HepG2 (cell line): ENCODE data around the gene ST6GALNAC6. TPM values are rescaled to one million over a fixed set of nuclear protein-coding genes. Genes with fewer than 3 reads are reported as not detected.
A peak's percentile ranks its signal among the peaks of the same experiment; 100 is the strongest.

Source experiments
- ATAD3A ChIP-seq: sonication (generic); formaldehyde crosslinking; IDR thresholded peaks from 2 replicates; pipeline ENCODE4 v1.4.0; 2020; ENCODE audit warnings: missing genetic modification reagents
- ATF7 ChIP-seq, 2 experiments: fragments of 450-650 bp in 1 of 2; sonication (generic) in 1 of 2; formaldehyde crosslinking in 1 of 2; IDR thresholded peaks; 2 replicates each; pipeline versions ENCODE4 v1.4.0 to v1.6.1; 2016 to 2020; ENCODE audit warnings: antibody characterized with exemption in 1 of 2, mild to moderate bottlenecking in 1 of 2, missing genetic modification reagents in 1 of 2
- BHLHE40 ChIP-seq: IDR thresholded peaks from 2 replicates; pipeline ENCODE4 v1.6.1; 2011; ENCODE audit warnings: low read length, improper control_type of control experiment
- CEBPG ChIP-seq: IDR thresholded peaks from 2 replicates; pipeline ENCODE4 v1.6.1; 2016
- FOXA3 ChIP-seq: IDR thresholded peaks from 2 replicates; pipeline ENCODE4 v1.6.1; 2016; ENCODE audit warnings: missing genetic modification reagents, missing compliant biosample characterization
- MAF1 ChIP-seq: sonication (generic); formaldehyde crosslinking; IDR thresholded peaks from 2 replicates; pipeline ENCODE4 v1.5.0; 2020; ENCODE audit warnings: missing genetic modification reagents, borderline replicate concordance
- SNAPC4 ChIP-seq: sonication (generic); formaldehyde crosslinking; IDR thresholded peaks from 2 replicates; pipeline ENCODE4 v1.4.0; 2020; ENCODE audit warnings: mild to moderate bottlenecking, missing genetic modification reagents
- TBP ChIP-seq: sonication (generic); formaldehyde crosslinking; IDR thresholded peaks from 2 replicates; pipeline ENCODE4 v1.5.0; 2020; ENCODE audit warnings: missing genetic modification reagents
- ZBTB10 ChIP-seq: sonication (generic); formaldehyde crosslinking; IDR thresholded peaks from 2 replicates; pipeline ENCODE4 v1.4.0; 2020; ENCODE audit warnings: missing genetic modification reagents, borderline replicate concordance
- ZNF280B ChIP-seq: sonication (generic); formaldehyde crosslinking; IDR thresholded peaks from 2 replicates; pipeline ENCODE4 v1.5.0; 2020; ENCODE audit warnings: missing genetic modification reagents, mild to moderate bottlenecking, borderline replicate concordance
- ZNF570 ChIP-seq: sonication (generic); formaldehyde crosslinking; IDR thresholded peaks from 2 replicates; pipeline ENCODE4 v1.4.0; 2020; ENCODE audit warnings: mild to moderate bottlenecking, missing genetic modification reagents, borderline replicate concordance
- ZNF574 ChIP-seq: sonication (generic); formaldehyde crosslinking; IDR thresholded peaks from 2 replicates; pipeline ENCODE4 v1.4.0; 2020; ENCODE audit warnings: missing genetic modification reagents
- ZNF607 ChIP-seq: sonication (generic); formaldehyde crosslinking; IDR thresholded peaks from 2 replicates; pipeline ENCODE4 v1.5.1; 2020; ENCODE audit warnings: missing genetic modification reagents, mild to moderate bottlenecking, borderline replicate concordance
- polyA plus RNA-seq, 8 experiments: library from polyadenylated mRNA; depleted of rRNA in 3 of 8; stranded (reverse) in 7 of 8; unstranded in 1 of 8; fragments of >200 nt; fragmentation: Illumina TruSeq in 4 of 8; extraction: Trizol in 4 of 8; gene quantifications; 2 replicates each; pipeline versions ENCODE4 v1.2.1 to v1.2.3, GENCODE V29; 2011 to 2016; ENCODE audit warnings: low read depth in 4 of 8, missing spikeins in 1 of 8, mixed read lengths in 1 of 8; ENCODE audit not compliant: insufficient read depth in 1 of 8
- total RNA-seq, 5 experiments: library from RNA; depleted of rRNA; stranded (reverse); fragments of >200 nt; fragmentation: Illumina TruSeq; extraction: Trizol; gene quantifications; 2 replicates each; pipeline ENCODE4 v1.2.3, GENCODE V29; 2016; ENCODE audit warnings: low read depth in 1 of 5
- TF ChIP-seq, protein P1 (sequence below): sonication (generic); formaldehyde crosslinking; IDR thresholded peaks from 2 replicates; pipeline ENCODE4 v1.8.0; 2022; ENCODE audit warnings: mild to moderate bottlenecking, missing genetic modification reagents, moderate library complexity

ST6GALNAC6 gene
- total and polyA plus RNA-seq, 2 of the 13 experiments (the other 11 are each of a cell fraction or from before 2014, with no cell fraction given): 18.5 to 65.4 TPM

GRCh38 chr9:127921557-127922120, 22.2 kb upstream of the ST6GALNAC6 start (continued):
- 0 out of 2 replicates have a peak, but pooled peaks have one; percentile 67 for TF ChIP-seq ZNF280B (CRISPR knock-in tag)
- no peak for TF ChIP-seq ZBTB10 (CRISPR knock-in tag)
- TF ChIP-seq TBP (CRISPR knock-in tag): no peak
- TF ChIP-seq ZNF574 (CRISPR knock-in tag): no peak
- no peak for TF ChIP-seq ZNF607 (CRISPR knock-in tag)
- no peak for TF ChIP-seq ATF7 (IDR thresholded peaks at IDR 0.05)
- no peak for TF ChIP-seq ATF7 (CRISPR knock-in tag; IDR thresholded peaks at IDR 0.05)
- no peak for TF ChIP-seq FOXA3 (CRISPR knock-in tag)
- TF ChIP-seq MAF1 (CRISPR knock-in tag): no peak
- TF ChIP-seq CEBPG (CRISPR knock-in tag): no peak
- no peak for TF ChIP-seq ATAD3A
- no peak for TF ChIP-seq SNAPC4 (CRISPR knock-in tag)
- TF ChIP-seq, protein P1, sequence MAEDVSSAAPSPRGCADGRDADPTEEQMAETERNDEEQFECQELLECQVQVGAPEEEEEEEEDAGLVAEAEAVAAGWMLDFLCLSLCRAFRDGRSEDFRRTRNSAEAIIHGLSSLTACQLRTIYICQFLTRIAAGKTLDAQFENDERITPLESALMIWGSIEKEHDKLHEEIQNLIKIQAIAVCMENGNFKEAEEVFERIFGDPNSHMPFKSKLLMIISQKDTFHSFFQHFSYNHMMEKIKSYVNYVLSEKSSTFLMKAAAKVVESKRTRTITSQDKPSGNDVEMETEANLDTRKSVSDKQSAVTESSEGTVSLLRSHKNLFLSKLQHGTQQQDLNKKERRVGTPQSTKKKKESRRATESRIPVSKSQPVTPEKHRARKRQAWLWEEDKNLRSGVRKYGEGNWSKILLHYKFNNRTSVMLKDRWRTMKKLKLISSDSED (CRISPR knock-in tag): no peak
- no peak for TF ChIP-seq BHLHE40
- no peak for TF ChIP-seq ZNF570
